ENCODE data around the gene PUM1.

GRCh38 chr1:30895382-30895943, 170.1 kb downstream of the PUM1 start:
- TF ChIP-seq CTCF (IDR thresholded peaks at IDR 0.05; ENCODE audit: control extremely low read depth in 1 of 3, insufficient read depth in 1 of 3, low read depth in 1 of 3, low read length in 3 of 3), result no peak
- TF ChIP-seq SAP30 (IDR thresholded peaks at IDR 0.05; ENCODE audit: insufficient read depth, insufficient replicate concordance, low read length), result no peak
- no peak for TF ChIP-seq FOSL1 (IDR thresholded peaks at IDR 0.05; ENCODE audit: insufficient read depth, low read depth, low read length)
- TF ChIP-seq POU5F1 (IDR thresholded peaks at IDR 0.05; ENCODE audit: low read depth, low read length), result no peak
- no peak for TF ChIP-seq HDAC6 (IDR thresholded peaks at IDR 0.05; ENCODE audit: low read depth, low read length)
- no peak for TF ChIP-seq POLR2A (IDR thresholded peaks at IDR 0.05; ENCODE audit: control extremely low read depth in 1 of 2, low read depth in 2 of 2, low read length in 2 of 2)
- no peak for TF ChIP-seq SP2 (IDR thresholded peaks at IDR 0.05; ENCODE audit: low read length)
- TF ChIP-seq GABPA (IDR thresholded peaks at IDR 0.05; ENCODE audit: borderline replicate concordance, insufficient read depth, low read length), result no peak
- TF ChIP-seq TAF1 (IDR thresholded peaks at IDR 0.05; ENCODE audit: low read depth, low read length), result no peak
- TF ChIP-seq ZNF274 (IDR thresholded peaks at IDR 0.05; ENCODE audit: borderline replicate concordance, extremely low read depth, low read length), result no peak
- no peak for TF ChIP-seq KDM1A (IDR thresholded peaks at IDR 0.05; ENCODE audit: borderline replicate concordance, low read length)

All from H1 (cell line).